PC-9 (cell line): Measurements from ENCODE around the gene ARHGAP42. TPM values are rescaled to one million over a fixed set of nuclear protein-coding genes. Genes with fewer than 3 reads are reported as not detected.

Experiments used
- BruUV-seq: library from RNA; stranded (reverse); fragments of 400-500 nt; replicated peaks from 2 replicates; lab custom pipeline; 2021; lab: Mats Ljungman, UMichigan
- CTCF ChIA-PET: fragments of 300-600 bp; sonication (Branson Sonifier 250); formaldehyde crosslinking; loops from one replicate; lab custom pipeline; 2022; ENCODE audit warnings: antibody characterized with exemption; lab: Charles Lee
- POLR2A ChIA-PET: fragments of 300-600 bp; sonication (Branson Sonifier 250); formaldehyde crosslinking; loops from one replicate; lab custom pipeline; 2022; ENCODE audit warnings: antibody characterized with exemption; ENCODE audit not compliant: unreplicated experiment; lab: Charles Lee
- DNase-seq, 2 experiments: peaks; one replicate each; pipeline versions ENCODE4 v3.0.0 to v3.0.0-alpha.2; 2015 to 2022; ENCODE audit warnings: mixed read lengths in 1 of 2
- H2AFZ ChIP-seq: fragments of 200-600 bp; sonication (generic); 2 replicates; pipeline ENCODE4 v1.8.1; 2017; ENCODE audit warnings: antibody characterized with exemption
- H3F3A ChIP-seq: fragments of 200-600 bp; sonication (generic); 2 replicates; pipeline ENCODE4 v1.8.1; 2017; ENCODE audit warnings: antibody characterized with exemption, mild to moderate bottlenecking, low read depth; ENCODE audit not compliant: insufficient read depth
- H3K27ac ChIP-seq: fragments of 200-600 bp; sonication (generic); 2 replicates; pipeline ENCODE4 v1.6.1; 2016; ENCODE audit warnings: mixed run types
- H3K27me3 ChIP-seq: fragments of 200-600 bp; sonication (generic); 2 replicates; pipeline ENCODE4 v1.6.1; 2016; ENCODE audit warnings: low read depth, mixed run types; ENCODE audit not compliant: insufficient read depth
- H3K36me3 ChIP-seq: fragments of 200-600 bp; sonication (generic); 2 replicates; pipeline ENCODE4 v1.6.1; 2016; ENCODE audit warnings: low read depth, mixed run types
- H3K4me1 ChIP-seq: fragments of 200-600 bp; sonication (generic); replicated peaks from 2 replicates; pipeline ENCODE4 v1.6.1; 2016; ENCODE audit warnings: mixed run types; ENCODE audit not compliant: insufficient read depth
- H3K4me2 ChIP-seq: fragments of 200-600 bp; sonication (generic); 2 replicates; pipeline ENCODE4 v1.6.1; 2017; ENCODE audit warnings: mixed run types
- H3K4me3 ChIP-seq: fragments of 200-600 bp; sonication (generic); 2 replicates; pipeline ENCODE4 v1.6.1; 2016; ENCODE audit warnings: mixed run types
- H3K79me2 ChIP-seq: fragments of 200-600 bp; sonication (generic); 2 replicates; pipeline ENCODE4 v1.6.1; 2017; ENCODE audit warnings: low read depth, mixed run types
- H3K9me2 ChIP-seq: fragments of 200-600 bp; sonication (generic); 2 replicates; pipeline ENCODE4 v1.8.1; 2017; ENCODE audit warnings: mild to moderate bottlenecking; ENCODE audit not compliant: insufficient read depth
- H3K9me3 ChIP-seq: fragments of 200-600 bp; sonication (generic); 2 replicates; pipeline ENCODE4 v1.8.1; 2016; ENCODE audit warnings: low read depth; ENCODE audit not compliant: insufficient read depth
- H4K20me1 ChIP-seq: fragments of 200-600 bp; sonication (generic); 2 replicates; pipeline ENCODE4 v1.8.1; 2017; ENCODE audit not compliant: insufficient read depth
- EZH2 ChIP-seq: fragments of 200-600 bp; sonication (generic); IDR thresholded peaks from 2 replicates; pipeline ENCODE4 v1.8.0; 2017; ENCODE audit warnings: antibody characterized with exemption, low read depth
- intact Hi-C: fragments of 100-400 bp; cut with micrococcal nuclease; formaldehyde crosslinking; loops from one replicate; pipeline ENCODE4 v1.10.0; 2022; ENCODE audit not compliant: unreplicated experiment
- total RNA-seq: library from RNA; stranded (reverse); gene quantifications from 2 replicates; pipeline ENCODE4 v1.2.3, GENCODE V29; 2021
- TF ChIP-seq, protein P1 (sequence below): fragments of 200-600 bp; sonication (generic); conservative IDR thresholded peaks from 2 replicates; pipeline ENCODE4 v1.6.1; 2017; ENCODE audit warnings: mixed run types, antibody characterized with exemption, mild to moderate bottlenecking, moderate library complexity

Gene ARHGAP42
- total RNA-seq, 1 experiment from 2014 or later: 12.8 TPM

DNA sequence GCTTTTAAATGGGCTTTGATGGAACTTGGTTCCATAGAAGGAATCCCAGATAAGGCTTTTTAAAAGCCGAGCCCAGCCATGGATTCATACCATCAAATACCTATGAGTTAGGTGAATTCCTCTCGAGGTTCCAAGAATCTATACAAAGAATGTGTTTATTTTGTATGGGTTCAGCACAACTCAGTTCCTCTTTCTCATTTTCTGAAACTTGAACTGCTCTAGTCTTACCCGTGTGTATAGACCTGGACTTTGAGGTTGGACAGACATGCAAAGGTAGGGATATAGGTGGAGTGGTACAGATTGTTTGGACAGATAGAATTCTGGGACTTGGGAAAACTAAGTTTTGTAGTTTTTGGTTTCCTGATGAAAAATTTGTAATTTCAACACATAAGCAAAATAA, 344.6 kb downstream of the ARHGAP42 start:
- DNase-seq: no peak
- H3K4me2 ChIP-seq: no peak overlapping the region
- H3K9me2 ChIP-seq: no peaks in the 10 kb centered on the region
- ChIA-PET POLR2A (no interaction called here), CTCF (no interaction called here)
- no peaks in the 10 kb centered on the region for H3K27me3 ChIP-seq
- no peaks in the 10 kb centered on the region for H4K20me1 ChIP-seq
- H3K4me1 ChIP-seq: no peaks in the 10 kb centered on the region
- no peaks in the 10 kb centered on the region for H3K79me2 ChIP-seq
- H3F3A ChIP-seq: no peaks in the 10 kb centered on the region
- no peaks in the 10 kb centered on the region for H3K36me3 ChIP-seq
- TF ChIP-seq EZH2: no peak
- TF ChIP-seq, protein P1, sequence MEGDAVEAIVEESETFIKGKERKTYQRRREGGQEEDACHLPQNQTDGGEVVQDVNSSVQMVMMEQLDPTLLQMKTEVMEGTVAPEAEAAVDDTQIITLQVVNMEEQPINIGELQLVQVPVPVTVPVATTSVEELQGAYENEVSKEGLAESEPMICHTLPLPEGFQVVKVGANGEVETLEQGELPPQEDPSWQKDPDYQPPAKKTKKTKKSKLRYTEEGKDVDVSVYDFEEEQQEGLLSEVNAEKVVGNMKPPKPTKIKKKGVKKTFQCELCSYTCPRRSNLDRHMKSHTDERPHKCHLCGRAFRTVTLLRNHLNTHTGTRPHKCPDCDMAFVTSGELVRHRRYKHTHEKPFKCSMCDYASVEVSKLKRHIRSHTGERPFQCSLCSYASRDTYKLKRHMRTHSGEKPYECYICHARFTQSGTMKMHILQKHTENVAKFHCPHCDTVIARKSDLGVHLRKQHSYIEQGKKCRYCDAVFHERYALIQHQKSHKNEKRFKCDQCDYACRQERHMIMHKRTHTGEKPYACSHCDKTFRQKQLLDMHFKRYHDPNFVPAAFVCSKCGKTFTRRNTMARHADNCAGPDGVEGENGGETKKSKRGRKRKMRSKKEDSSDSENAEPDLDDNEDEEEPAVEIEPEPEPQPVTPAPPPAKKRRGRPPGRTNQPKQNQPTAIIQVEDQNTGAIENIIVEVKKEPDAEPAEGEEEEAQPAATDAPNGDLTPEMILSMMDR: no peak
- no peak overlapping the region for H3K4me3 ChIP-seq
- no peaks in the 10 kb centered on the region for H3K9me3 ChIP-seq
- no TSS peak for BruUV-seq
- H2AFZ ChIP-seq: no peak overlapping the region
- intact Hi-C loops: no loop called here
- H3K27ac ChIP-seq: no peak overlapping the region

DNA sequence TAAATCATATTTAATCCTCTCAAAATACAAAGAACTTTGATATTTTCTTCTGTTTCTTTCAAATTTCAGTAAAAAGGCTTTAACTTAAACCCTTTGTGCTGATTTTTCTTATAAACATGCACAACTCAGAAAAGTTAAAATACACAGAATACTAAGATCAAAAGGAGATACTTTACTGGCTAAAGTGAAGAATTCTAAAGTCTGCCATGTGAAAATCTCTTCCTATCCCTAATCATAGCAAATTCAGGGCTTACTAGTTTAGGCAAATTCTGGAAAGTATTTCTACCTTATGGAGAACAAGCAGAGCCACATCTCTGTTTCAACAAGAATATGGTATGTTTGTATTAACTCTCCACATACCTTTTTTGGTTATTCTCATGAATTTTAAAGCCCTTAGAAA, 345.9 kb downstream of the ARHGAP42 start:
- ChIA-PET CTCF (no interaction called here), POLR2A (no interaction called here)
- H3F3A ChIP-seq: no peaks in the 10 kb centered on the region
- no TSS peak for BruUV-seq
- H3K9me3 ChIP-seq: no peaks in the 10 kb centered on the region
- no peak overlapping the region for H2AFZ ChIP-seq
- no peaks in the 10 kb centered on the region for H3K79me2 ChIP-seq
- no peaks in the 10 kb centered on the region for H3K9me2 ChIP-seq
- no peaks in the 10 kb centered on the region for H3K4me1 ChIP-seq
- no peaks in the 10 kb centered on the region for H4K20me1 ChIP-seq
- no peak overlapping the region for H3K4me3 ChIP-seq
- H3K27ac ChIP-seq: no peak overlapping the region
- intact Hi-C loops: no loop called here
- DNase-seq: no peak
- H3K27me3 ChIP-seq: no peaks in the 10 kb centered on the region
- TF ChIP-seq EZH2: no peak
- TF ChIP-seq, protein P1: no peak
- H3K36me3 ChIP-seq: no peaks in the 10 kb centered on the region
- H3K4me2 ChIP-seq: no peak overlapping the region

DNA sequence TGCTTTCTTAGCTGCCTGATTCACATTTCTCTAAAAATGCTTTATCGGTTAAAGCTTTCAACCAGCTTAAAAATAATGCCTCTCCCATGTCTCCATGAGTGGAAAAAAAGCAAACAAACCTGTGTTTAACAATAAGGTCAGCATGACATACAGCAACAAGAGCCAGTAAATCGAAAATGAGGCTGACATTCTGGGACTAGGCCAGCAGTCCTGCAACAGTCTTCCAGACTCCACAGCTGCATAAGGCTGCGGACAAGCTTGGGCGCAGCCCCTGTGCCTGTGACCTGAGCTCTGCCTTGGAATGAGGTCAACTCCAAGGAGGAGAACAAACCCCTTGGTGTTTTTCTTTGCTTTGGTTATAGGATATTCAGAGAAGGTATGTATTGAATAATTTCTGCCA, 347.0 kb downstream of the ARHGAP42 start:
- Histone ChIP-seq H3K4me2 (no peak overlapping the region), H3K27ac (no peak overlapping the region), H3K27me3 (no peaks in the 10 kb centered on the region), H3F3A (no peaks in the 10 kb centered on the region), H3K9me3 (no peaks in the 10 kb centered on the region), H4K20me1 (no peaks in the 10 kb centered on the region), H3K79me2 (no peaks in the 10 kb centered on the region), H3K36me3 (no peaks in the 10 kb centered on the region), H3K4me1 (no peaks in the 10 kb centered on the region), H2AFZ (0 out of 2 replicates have a peak overlapping the region, but pooled peaks have one; percentile 19), H3K4me3 (no peak overlapping the region), H3K9me2 (no peaks in the 10 kb centered on the region)
- no peak for DNase-seq
- ChIA-PET POLR2A (interaction anchor here (0.6 kb wide), 1 partner anchor 212 kb away, joined by 4 read pairs; no protein-coding TSS in a partner anchor), CTCF (no interaction called here)
- intact Hi-C loops: no loop called here
- TF ChIP-seq, protein P1: no peak
- TF ChIP-seq EZH2: no peak
- no TSS peak for BruUV-seq
